Measurements from ENCODE around the gene ZNF576. TPM values are rescaled to one million over a fixed set of nuclear protein-coding genes. Genes with fewer than 3 reads are reported as not detected.

Gene ZNF576
- total RNA-seq, 1 donor from 2014 or later = 9.5 TPM

- TF ChIP-seq CTCF (IDR thresholded peaks at IDR 0.05; ENCODE audit: insufficient read depth, low read length, severe bottlenecking) = no peak
- Histone ChIP-seq H3K36me3 (ENCODE audit: control insufficient read depth, insufficient read depth, low read length) (no peaks in the 10 kb centered on the region), H3K27me3 (ENCODE audit: control insufficient read depth, insufficient read depth, low read length) (no peaks in the 10 kb centered on the region), H3K4me3 (ENCODE audit: low read depth, low read length) (no peak overlapping the region)
- DNase-seq (ENCODE audit: low read depth) (no peak), FAIRE-seq (no peak)
Observed at GRCh38 chr19:43623889-43624670, 27.7 kb downstream of the ZNF576 start.

GRCh38 chr19:43624933-43625332 lies 28.5 kb downstream of the ZNF576 start:
- peak; percentile 26 for TF ChIP-seq CTCF (IDR thresholded peaks at IDR 0.05; ENCODE audit: insufficient read depth, low read length, severe bottlenecking)
- no peaks in the 10 kb centered on the region for H3K27me3 ChIP-seq (ENCODE audit: control insufficient read depth, insufficient read depth, low read length)
- H3K36me3 ChIP-seq (ENCODE audit: control insufficient read depth, insufficient read depth, low read length) = no peaks in the 10 kb centered on the region
- no peak overlapping the region for H3K4me3 ChIP-seq (ENCODE audit: low read depth, low read length)
- FAIRE-seq (no peak), DNase-seq (ENCODE audit: low read depth) (peak; percentile 19)

GRCh38 chr19:43625918-43626579 lies 29.7 kb downstream of the ZNF576 start:
- no peaks in the 10 kb centered on the region for H3K36me3 ChIP-seq (ENCODE audit: control insufficient read depth, insufficient read depth, low read length)
- H3K4me3 ChIP-seq (ENCODE audit: low read depth, low read length) = no peak overlapping the region
- TF ChIP-seq CTCF (IDR thresholded peaks at IDR 0.05; ENCODE audit: insufficient read depth, low read length, severe bottlenecking) = no peak
- FAIRE-seq (peak; percentile 47), DNase-seq (ENCODE audit: low read depth) (no peak)
- H3K27me3 ChIP-seq (ENCODE audit: control insufficient read depth, insufficient read depth, low read length) = no peaks in the 10 kb centered on the region

- no peaks in the 10 kb centered on the region for H3K27me3 ChIP-seq (ENCODE audit: control insufficient read depth, insufficient read depth, low read length)
- DNase-seq (ENCODE audit: low read depth) = no peak
- no peak for FAIRE-seq
- H3K36me3 ChIP-seq (ENCODE audit: control insufficient read depth, insufficient read depth, low read length) = no peaks in the 10 kb centered on the region
- TF ChIP-seq CTCF (IDR thresholded peaks at IDR 0.05; ENCODE audit: insufficient read depth, low read length, severe bottlenecking) = no peak
- H3K4me3 ChIP-seq (ENCODE audit: low read depth, low read length) = no peak overlapping the region
Observed at GRCh38 chr19:43626838-43627237, 30.4 kb downstream of the ZNF576 start.

- no peak for FAIRE-seq
- no peak for DNase-seq (ENCODE audit: low read depth)
- no peak overlapping the region for H3K4me3 ChIP-seq (ENCODE audit: low read depth, low read length)
- TF ChIP-seq CTCF (IDR thresholded peaks at IDR 0.05; ENCODE audit: insufficient read depth, low read length, severe bottlenecking) = no peak
- no peaks in the 10 kb centered on the region for H3K27me3 ChIP-seq (ENCODE audit: control insufficient read depth, insufficient read depth, low read length)
- H3K36me3 ChIP-seq (ENCODE audit: control insufficient read depth, insufficient read depth, low read length) = no peaks in the 10 kb centered on the region
Observed at GRCh38 chr19:43628646-43629326, 32.4 kb downstream of the ZNF576 start.
